Measurements from ENCODE around the gene TRAF3. TPM values are rescaled to one million over a fixed set of nuclear protein-coding genes. Genes with fewer than 3 reads are reported as not detected.
"Not testable (repeated sequence)": the region's sequence is repeated elsewhere in the genome, so short reads cannot be mapped to it uniquely, and the experiment has no call there.

Gene TRAF3
- total RNA-seq, 2 donors from 2014 or later: 14.5 to 28.7 TPM

DNA sequence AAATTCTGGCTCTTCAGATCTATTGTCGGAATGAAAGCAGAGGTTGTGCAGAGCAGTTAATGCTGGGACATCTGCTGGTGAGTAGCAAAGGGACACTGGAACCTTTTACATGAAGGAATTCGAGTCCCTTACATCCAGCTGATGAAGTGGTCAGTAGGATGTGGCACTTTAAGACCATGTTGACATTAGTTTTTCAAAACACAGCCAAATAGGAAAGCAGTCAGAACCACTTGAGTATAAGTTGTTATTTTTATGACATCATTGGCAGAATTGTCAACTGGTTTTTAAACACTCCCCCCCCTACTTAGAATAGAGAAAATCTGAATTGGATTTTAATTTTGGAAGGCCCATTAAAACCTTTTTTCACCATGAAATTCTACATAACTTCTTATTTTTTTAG is 98.4 kb downstream of the TRAF3 start:
- no peak for DNase-seq (ENCODE audit: low spot score)
- H3K36me3 ChIP-seq: peaks cover 9% of the 10 kb centered on the region
- H3K27me3 ChIP-seq (replicated peaks; ENCODE audit: insufficient read depth): no peaks in the 10 kb centered on the region
- H3K9me3 ChIP-seq: no peaks in the 10 kb centered on the region
- ATAC-seq (ENCODE audit: insufficient number of reproducible peaks, low FRiP score, low read depth): no peak
- H3K27ac ChIP-seq: no peak overlapping the region
- TF ChIP-seq, protein P1, sequence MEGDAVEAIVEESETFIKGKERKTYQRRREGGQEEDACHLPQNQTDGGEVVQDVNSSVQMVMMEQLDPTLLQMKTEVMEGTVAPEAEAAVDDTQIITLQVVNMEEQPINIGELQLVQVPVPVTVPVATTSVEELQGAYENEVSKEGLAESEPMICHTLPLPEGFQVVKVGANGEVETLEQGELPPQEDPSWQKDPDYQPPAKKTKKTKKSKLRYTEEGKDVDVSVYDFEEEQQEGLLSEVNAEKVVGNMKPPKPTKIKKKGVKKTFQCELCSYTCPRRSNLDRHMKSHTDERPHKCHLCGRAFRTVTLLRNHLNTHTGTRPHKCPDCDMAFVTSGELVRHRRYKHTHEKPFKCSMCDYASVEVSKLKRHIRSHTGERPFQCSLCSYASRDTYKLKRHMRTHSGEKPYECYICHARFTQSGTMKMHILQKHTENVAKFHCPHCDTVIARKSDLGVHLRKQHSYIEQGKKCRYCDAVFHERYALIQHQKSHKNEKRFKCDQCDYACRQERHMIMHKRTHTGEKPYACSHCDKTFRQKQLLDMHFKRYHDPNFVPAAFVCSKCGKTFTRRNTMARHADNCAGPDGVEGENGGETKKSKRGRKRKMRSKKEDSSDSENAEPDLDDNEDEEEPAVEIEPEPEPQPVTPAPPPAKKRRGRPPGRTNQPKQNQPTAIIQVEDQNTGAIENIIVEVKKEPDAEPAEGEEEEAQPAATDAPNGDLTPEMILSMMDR (IDR thresholded peaks at IDR 0.05): no peak
- peaks cover 2 to 20% of the 10 kb centered on the region in 2 donors for H3K4me1 ChIP-seq (ENCODE audit: control insufficient read depth in 1 of 2, low read depth in 2 of 2)
- H3K4me3 ChIP-seq: no peak overlapping the region

DNA sequence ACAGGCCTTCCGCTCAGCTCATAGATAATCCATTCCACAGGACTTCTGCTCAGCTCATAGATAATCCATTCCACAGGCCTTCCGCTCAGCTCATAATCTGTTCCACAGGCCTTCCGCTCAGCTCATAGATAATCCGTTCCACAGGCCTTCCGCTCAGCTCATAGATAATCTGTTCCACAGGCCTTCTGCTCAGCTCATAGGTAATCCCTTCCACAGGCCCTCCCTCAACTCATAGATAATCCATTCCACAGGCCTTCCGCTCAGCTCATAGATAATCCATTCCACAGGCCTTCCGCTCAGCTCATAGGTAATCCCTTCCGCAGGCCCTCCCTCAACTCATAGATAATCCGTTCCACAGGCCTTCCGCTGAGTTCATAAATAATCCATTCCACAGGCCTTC is 100.3 kb downstream of the TRAF3 start:
- not testable (repeated sequence) for H3K4me3 ChIP-seq; H3K9me3 ChIP-seq; DNase-seq (ENCODE audit: low spot score); H3K27me3 ChIP-seq (replicated peaks; ENCODE audit: insufficient read depth); H3K36me3 ChIP-seq; ATAC-seq (ENCODE audit: insufficient number of reproducible peaks, low FRiP score, low read depth); H3K27ac ChIP-seq
- H3K4me1 ChIP-seq (ENCODE audit: control insufficient read depth in 1 of 2, low read depth in 2 of 2): peaks cover 2 to 20% of the 10 kb centered on the region in 2 donors

DNA sequence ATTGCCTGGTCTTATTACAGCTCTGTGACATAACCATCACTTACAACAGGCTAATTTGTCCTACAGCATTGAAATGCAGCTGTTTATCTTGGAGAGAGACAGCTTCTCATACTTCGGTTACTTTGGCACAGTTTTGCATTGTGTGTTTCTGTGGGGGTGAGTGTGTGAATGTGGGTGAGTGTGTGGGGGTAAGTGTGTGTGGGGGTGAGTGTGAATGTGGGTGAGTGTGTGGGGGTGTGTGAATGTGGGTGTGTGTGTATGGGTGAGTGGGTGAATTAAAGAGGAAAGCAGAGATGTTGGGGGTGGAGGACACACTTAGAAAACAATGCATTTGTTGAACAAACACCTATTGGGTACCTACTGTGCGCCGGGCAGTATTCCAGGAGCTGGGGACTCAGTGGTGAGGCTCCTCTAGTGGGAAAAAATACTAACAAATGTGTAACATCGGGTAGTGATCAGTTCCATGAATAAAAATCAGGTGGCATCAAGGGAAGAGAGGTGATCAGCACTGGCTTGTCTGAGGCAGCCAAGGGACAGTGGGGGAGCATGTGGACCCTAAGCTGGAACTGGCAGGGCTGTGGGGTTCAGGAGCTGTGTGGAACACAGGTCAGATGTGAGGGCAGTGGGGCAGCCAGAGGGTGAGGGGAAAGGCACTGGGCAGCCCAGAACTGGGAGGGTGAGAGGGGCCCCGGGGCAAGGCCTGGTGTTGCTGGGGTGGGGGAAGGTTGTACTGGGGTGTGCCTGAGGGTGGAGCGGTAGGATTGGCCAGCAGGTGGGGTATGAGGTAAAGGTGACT is 101.1 kb downstream of the TRAF3 start:
- Histone ChIP-seq H3K27me3 (replicated peaks; ENCODE audit: insufficient read depth) (no peaks in the 10 kb centered on the region), H3K27ac (no peak overlapping the region), H3K4me3 (no peak overlapping the region), H3K36me3 (peaks cover 9% of the 10 kb centered on the region), H3K4me1 (ENCODE audit: control insufficient read depth in 1 of 2, low read depth in 2 of 2) (peaks cover 2 to 20% of the 10 kb centered on the region in 2 donors), H3K9me3 (no peaks in the 10 kb centered on the region)
- TF ChIP-seq, protein P1 (IDR thresholded peaks at IDR 0.05): no peak
- DNase-seq (ENCODE audit: low spot score): no peak
- no peak for ATAC-seq (ENCODE audit: insufficient number of reproducible peaks, low FRiP score, low read depth)

DNA sequence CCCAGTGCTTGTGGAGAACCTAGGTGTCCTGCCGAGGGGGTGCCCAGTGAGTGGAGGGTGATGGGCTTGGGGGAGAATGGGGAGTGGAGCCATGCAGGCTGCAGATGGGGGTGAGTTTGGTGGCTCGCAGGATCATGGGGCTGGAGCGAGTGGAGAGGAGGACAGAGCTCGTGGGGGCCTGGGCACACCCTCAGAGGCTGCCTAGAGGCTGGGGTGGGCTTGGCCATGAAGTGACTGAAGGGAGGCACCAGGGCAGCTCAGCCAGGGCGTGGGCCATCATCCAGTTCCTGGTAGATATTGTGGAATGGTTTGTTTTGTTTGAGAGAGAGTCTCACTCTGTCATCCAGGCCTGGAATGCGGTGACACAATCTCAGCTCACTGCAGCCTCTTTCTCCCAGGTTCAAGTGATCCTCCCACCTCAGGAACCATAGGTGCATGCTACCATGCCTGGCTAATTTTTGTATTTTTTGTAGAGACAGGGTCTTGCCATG is 101.8 kb downstream of the TRAF3 start:
- no peaks in the 10 kb centered on the region for H3K27me3 ChIP-seq (replicated peaks; ENCODE audit: insufficient read depth)
- H3K9me3 ChIP-seq: no peaks in the 10 kb centered on the region
- no peak overlapping the region for H3K4me3 ChIP-seq
- H3K36me3 ChIP-seq: peaks cover 9% of the 10 kb centered on the region
- H3K27ac ChIP-seq: no peak overlapping the region
- TF ChIP-seq, protein P1 (IDR thresholded peaks at IDR 0.05): no peak
- no peak for DNase-seq (ENCODE audit: low spot score)
- no peak for ATAC-seq (ENCODE audit: insufficient number of reproducible peaks, low FRiP score, low read depth)
- H3K4me1 ChIP-seq (ENCODE audit: control insufficient read depth in 1 of 2, low read depth in 2 of 2): peaks cover 2 to 20% of the 10 kb centered on the region in 2 donors

DNA sequence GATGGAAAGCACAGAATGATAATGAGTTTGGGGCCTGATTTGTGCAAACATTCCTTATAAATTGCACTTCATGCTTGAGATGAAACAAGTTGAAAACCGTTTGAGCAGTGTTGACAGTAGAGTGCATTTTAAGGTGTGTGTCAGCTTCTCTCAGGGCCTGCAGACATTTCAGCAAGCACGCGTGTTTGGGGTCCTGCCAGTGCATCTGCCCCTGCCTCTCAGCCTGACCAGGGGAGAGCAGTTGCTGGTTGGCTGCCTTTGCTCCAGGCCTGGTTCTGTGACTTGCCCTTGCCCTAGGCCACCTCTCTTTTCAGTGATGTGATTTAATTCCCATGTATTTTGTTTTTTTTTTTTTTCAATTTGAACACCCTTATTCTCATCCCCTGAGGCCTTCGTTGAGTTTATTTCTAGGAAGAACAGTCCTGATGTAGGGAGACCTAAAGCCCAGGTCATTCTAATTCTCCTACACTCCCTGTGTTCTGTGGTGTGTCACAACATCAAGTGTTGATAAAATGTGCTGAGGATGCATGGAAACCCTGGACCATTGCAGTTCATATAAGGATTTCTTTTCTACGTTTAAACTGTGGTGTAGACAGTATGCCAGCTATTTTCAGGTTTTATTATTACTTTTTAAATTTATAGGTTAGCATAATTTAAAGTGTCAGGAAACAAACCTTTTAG is 105.1 kb downstream of the TRAF3 start:
- H3K9me3 ChIP-seq: no peaks in the 10 kb centered on the region
- no peak overlapping the region for H3K4me3 ChIP-seq
- TF ChIP-seq, protein P1 (IDR thresholded peaks at IDR 0.05): no peak
- ATAC-seq (ENCODE audit: insufficient number of reproducible peaks, low FRiP score, low read depth) (no peak), DNase-seq (ENCODE audit: low spot score) (no peak)
- peaks cover 4% of the 10 kb centered on the region for H3K36me3 ChIP-seq
- peaks cover 2 to 5% of the 10 kb centered on the region in 2 donors for H3K4me1 ChIP-seq (ENCODE audit: control insufficient read depth in 1 of 2, low read depth in 2 of 2)
- no peaks in the 10 kb centered on the region for H3K27me3 ChIP-seq (replicated peaks; ENCODE audit: insufficient read depth)
- no peak overlapping the region for H3K27ac ChIP-seq
